Glomerular endothelial cell (primary cell): Measurements from ENCODE around the gene FGD2. TPM values are rescaled to one million over a fixed set of nuclear protein-coding genes. Genes with fewer than 3 reads are reported as not detected.

Source experiments
- DNase-seq: peaks from one replicate; pipeline ENCODE4 v3.0.0-alpha.2; 2011; ENCODE audit warnings: low read depth, low spot score; ENCODE audit errors: extremely low read depth
- total RNA-seq: library from RNA; depleted of rRNA; stranded (reverse); fragments of >200 nt; gene quantifications from 2 replicates; pipeline ENCODE4 v1.2.3, GENCODE V29; 2015

FGD2 gene
- total RNA-seq, 1 donor from 2014 or later: not detected

DNA sequence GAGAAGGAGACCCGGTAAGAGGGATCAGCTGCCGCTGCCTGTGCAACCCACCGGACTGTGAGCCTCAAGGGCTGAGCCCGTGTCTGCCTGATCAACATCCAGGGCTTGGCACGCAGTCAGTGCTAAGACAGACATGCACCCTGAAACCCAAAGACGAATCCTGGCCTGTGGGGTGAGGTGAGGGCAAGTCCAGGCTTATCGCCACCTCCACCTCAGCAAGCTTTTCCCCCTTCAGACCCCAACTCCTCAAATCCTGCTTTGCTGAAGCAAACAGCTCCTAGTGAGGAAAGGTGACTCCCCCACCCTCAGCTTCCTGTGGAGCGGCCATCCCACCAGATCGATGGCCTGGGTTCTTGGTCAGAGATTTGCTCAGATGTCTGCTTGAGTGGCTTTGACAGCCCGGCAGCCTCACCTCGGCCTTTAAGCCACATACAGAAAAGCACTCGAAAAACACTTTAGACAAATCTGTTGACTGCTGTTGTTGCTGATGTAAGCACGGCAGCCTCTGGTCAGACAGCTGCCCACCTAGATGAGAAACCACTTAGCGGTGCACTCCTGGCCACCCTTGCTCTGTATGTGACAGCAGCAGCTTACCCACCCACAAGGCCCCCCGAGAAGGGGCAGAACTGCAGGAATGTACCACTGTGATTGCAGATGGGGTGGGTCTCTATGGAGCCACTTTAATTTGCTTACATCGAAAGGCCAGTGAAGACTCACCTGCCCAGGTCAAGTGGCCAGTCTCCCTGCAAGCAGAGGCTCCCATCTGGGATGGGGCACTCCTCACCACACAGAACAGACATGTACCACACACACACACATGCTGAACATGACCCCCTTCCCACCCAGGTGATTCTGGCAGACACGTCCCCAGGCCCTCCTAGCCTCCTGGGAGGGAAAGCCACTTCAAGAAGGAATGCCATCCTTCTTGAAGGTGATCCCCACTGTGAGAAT is 34.3 kb upstream of the FGD2 start:
- no peak for DNase-seq

DNA sequence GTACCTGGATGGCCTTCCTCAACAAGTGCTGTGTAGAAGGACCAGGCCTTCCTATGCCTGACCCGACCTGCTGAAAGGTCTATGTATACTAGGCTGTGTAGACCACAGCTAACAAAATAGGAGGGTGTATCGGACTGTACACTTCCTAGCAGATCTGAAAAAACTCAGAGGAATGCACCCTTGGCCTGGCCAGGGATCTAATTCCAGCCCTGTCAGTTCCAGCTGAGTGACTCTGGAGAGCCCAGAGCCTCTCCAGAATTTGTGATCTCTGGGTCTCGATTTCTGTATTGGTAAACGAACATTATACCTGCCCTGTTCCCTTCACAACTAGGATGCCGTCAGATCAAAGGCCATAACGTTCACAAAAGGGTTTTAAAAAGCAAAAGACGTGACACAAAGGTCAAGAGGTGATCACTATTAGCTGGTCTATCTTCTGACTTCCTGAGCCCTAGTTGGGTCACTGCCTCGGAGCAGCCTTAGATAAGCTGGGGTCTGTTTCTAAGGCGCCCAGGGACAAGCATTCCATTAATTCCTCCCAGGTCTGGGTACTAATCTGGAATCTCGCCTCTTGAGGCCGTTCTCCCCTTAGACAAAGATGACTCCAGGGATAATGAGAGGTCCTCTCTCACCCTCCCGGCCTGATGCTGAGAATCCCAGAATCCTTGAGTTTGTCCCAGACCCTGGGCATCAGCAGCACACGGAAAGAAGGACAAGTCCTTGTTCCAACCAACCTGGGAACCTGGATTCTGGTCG is 33.4 kb upstream of the FGD2 start:
- no peak for DNase-seq

- no peak for DNase-seq
Observed at GRCh38 chr6:36973190-36973589, 32.3 kb upstream of the FGD2 start.

DNA sequence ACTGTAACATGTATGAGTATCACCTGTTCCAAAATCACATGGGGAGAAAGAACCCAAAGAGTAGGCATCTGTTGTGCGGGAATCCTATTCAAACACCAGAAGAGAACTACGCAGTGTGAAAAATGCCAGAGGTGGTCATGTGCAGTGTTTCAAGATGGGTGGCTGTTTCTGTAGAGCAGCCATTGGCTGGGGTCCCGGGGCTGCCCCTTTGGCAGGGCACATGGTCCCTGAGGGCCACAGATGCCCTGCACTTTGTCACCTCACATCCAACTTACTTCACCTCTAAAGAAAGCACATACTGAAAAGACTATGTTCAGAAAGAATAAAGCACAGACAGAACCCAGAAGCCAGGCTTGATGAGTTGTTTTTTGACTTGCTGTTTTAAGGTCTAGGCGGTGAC is 31.8 kb upstream of the FGD2 start:
- DNase-seq: no peak

- DNase-seq: no peak
Observed at GRCh38 chr6:36975231-36976006, 30.0 kb upstream of the FGD2 start.

GRCh38 chr6:36976007-36976264 is 29.5 kb upstream of the FGD2 start:
- DNase-seq: no peak

DNA sequence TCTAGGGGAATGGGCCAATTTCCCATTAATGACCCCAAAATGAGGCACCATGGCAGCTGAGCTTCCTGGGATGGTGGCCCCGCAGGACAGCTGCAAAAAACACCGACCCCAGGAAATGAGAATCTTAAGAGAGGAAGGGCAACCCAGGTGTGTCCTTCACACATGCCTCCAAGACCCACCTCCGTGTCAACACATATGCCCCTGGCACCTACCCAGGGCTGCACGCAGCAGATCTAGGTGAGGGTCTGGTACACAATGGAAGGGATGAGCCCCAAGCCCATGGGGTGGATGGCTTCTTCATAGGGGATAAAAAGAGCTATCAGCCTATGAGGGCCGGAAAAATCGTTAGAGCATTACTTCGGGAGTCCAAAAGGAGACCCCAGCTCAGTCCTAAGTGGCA is 28.9 kb upstream of the FGD2 start:
- DNase-seq: no peak

DNA sequence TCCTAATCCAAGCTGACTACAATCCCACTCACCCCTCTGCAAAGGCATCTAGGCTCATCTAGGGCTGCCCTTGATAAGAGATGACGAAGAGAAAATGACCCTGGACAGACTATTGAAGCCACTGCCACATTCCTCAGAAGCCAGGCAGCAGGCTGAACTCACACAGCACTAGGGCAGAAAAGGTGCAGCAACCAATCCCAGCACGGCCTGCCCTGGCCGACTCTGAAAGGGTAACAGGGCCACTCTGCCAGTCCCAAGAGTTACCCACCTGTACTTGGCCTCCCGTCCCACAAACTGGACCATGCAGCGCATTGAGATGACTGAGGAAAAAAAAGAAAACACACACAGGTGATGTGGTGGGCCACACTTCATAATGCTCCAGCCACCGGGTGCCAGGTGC is 28.5 kb upstream of the FGD2 start:
- DNase-seq: no peak

GRCh38 chr6:36977470-36977941 is 27.9 kb upstream of the FGD2 start:
- no peak for DNase-seq

GRCh38 chr6:36978421-36979346 is 26.8 kb upstream of the FGD2 start:
- no peak for DNase-seq

GRCh38 chr6:36979347-36979742 is 26.1 kb upstream of the FGD2 start:
- no peak for DNase-seq

- DNase-seq: no peak
Observed at GRCh38 chr6:36980129-36980528, 25.3 kb upstream of the FGD2 start.

DNA sequence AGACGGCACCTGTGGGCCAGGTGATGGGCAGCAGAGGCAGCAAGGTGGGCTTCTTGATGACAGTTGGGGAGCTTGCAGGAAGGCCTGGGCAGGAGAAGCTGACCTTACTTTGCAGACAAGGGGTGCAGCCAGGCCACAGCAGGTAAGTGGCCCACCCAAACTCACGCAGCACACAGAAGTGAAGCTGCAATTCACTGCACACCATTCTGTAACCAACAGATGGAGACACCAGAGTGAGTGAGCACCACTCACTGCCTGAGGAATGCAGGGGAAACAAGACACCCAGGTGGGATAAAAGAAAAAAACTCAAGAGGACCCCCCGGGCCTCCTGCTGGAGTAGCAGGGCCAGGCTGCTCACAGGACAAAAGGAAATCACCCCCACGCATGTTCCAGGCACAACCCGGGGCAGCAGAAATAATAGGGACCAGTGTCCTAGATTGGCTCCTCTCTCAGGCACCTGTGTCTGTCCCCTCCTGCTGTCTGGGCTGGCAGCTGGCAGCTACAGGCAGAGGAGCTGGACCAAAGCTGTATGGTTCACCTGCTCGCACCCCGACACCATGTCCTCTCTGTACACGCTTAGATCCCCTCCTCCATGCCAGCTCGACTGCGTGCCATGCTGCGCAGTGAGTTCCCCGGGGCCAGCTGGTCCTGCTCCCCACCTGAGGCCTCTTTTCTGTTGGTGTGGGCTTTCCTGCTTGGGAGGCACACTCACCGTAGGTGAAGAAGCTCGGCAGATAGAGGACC is 24.4 kb upstream of the FGD2 start:
- DNase-seq: no peak

DNA sequence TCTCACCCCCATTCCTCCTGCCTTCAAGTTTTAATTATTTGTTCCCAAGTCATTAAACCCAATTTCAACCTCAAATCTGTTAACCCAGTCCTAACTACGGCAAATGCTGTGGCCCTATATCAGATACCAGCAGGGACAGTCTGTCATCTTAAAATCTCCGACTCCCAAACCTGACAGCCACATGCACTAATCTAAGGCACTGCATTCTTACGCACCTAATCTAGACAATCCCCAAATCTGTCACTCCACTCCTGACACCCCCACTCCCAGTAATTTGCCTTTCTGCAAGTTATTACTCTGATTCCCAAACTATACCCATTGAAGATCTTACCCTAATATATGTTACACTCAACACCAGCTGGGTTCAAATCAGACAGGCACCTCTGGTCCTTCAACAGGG is 21.9 kb upstream of the FGD2 start:
- DNase-seq: no peak

- peak; percentile 33 for DNase-seq
Observed at GRCh38 chr6:36984581-36985416, 20.7 kb upstream of the FGD2 start.

GRCh38 chr6:36985417-36985807 is 20.0 kb upstream of the FGD2 start:
- no peak for DNase-seq

DNA sequence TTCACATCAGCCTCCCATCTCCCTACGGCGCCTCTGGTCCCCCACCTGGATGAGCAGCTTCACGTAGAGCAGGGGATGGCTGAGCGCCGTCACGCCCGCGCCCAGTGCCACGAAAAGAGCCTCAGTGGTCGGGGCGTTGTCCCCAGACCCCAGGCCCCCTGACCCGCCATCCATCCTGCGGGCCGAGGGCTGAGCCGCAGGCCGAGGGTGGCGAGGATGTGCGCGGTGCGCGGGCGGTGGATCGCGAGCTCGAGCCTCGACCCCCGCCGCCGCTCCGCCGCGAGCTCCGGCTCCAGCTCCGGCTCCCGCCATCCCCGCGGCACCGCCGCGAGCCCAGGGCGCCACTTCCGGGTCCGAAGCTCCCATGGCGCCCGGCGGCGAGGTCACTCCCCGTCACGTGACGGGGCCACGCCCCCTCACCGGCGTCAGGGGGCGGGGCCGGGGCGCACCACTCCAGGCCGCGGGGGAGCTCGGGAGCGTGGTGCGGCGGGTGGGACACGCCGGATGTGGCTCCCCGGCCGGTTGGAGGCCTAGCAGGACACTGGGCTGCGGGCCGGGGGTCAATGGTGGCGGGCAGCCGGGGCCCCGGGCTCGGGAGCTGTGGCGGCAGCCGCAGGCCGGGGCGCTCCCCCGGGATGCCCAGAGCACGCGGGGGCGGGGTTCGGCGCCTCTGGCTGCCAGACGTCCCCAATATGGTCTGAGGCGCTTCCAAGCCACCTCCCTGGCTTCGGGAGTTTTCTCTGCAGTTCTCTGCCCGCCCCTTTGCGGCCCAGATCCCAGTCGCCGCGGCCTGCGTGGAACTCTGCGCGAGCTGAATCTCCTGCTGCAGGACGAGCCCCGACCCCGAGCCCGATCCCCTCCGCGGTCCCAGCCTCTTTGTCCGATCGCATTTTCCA is 19.4 kb upstream of the FGD2 start, which contains the start of gene MTCH1:
TSS of gene MTCH1 (minus strand) at position 389 of the 896 bp plus-strand sequence. CDS start at position 366, 23 bp downstream.
- DNase-seq: no peak

DNA sequence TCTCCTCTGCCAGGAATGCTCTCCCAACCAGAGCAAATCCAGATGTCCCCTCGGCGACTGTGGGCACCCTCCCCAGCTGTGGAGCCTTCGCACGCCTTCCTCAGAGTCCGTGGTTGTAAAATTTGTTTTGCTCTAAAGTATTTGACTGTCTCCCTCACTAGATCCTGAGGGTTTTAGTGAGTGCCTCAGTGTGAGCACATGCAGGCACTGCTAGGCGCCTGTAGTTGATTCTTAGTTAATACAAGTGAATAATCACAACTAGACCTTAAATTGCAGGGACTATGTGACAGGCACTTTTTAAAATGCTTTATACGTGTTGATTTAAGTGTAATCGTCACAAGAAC is 18.8 kb upstream of the FGD2 start:
- no peak for DNase-seq
